Upper lobe of left lung (tissue), 6 donors: ENCODE results near the gene ABHD5. TPM values are rescaled to one million over a fixed set of nuclear protein-coding genes. Genes with fewer than 3 reads are reported as not detected.

Experiments
- ATAC-seq, 2 donors: fragments of 200-7000 bp; cut with Tn5 transposase; one replicate each; pipeline ENCODE4 v1.9.1; 2022; ENCODE audit warnings: mild to moderate bottlenecking in 2 of 2, moderate library complexity in 2 of 2; ENCODE audit not compliant: low FRiP score in 2 of 2
- DNase-seq, 2 donors: peaks; one replicate each; pipeline ENCODE4 v3.0.0-alpha.2; 2019 to 2020
- H3K27ac ChIP-seq, 4 donors: fragments of 200-600 bp; sonication (generic); one replicate each; pipeline ENCODE4 v1.5.1; 2016 to 2019
- H3K27me3 ChIP-seq, 4 donors: fragments of 200-600 bp; sonication (generic); one replicate each; pipeline ENCODE4 v1.5.1; 2017 to 2019
- H3K36me3 ChIP-seq, 4 donors: fragments of 200-600 bp; sonication (generic); one replicate each; pipeline ENCODE4 v1.5.1; 2016 to 2019
- H3K4me1 ChIP-seq, 4 donors: fragments of 200-600 bp; sonication (generic); one replicate each; pipeline ENCODE4 v1.5.1; 2018 to 2019
- H3K4me3 ChIP-seq, 4 donors: fragments of 200-600 bp; sonication (generic); one replicate each; pipeline ENCODE4 v1.5.1; 2017 to 2019; ENCODE audit warnings: mild to moderate bottlenecking in 2 of 4, moderate library complexity in 1 of 4
- H3K9me3 ChIP-seq, 4 donors: fragments of 200-600 bp; sonication (generic); one replicate each; pipeline ENCODE4 v1.5.1; 2018 to 2019
- EP300 ChIP-seq, 4 donors: sonication (generic); formaldehyde crosslinking; IDR thresholded peaks; one replicate each; pipeline ENCODE4 v1.5.1; 2017; ENCODE audit warnings: antibody characterized with exemption in 4 of 4, control low read depth in 2 of 4
- POLR2A ChIP-seq, 4 donors: fragments of 450-650 bp; IDR thresholded peaks; one replicate each; pipeline ENCODE4 v1.5.1; 2016 to 2017; ENCODE audit warnings: antibody characterized with exemption in 4 of 4, mild to moderate bottlenecking in 2 of 4
- POLR2AphosphoS5 ChIP-seq, 2 donors: sonication (generic); formaldehyde crosslinking; IDR thresholded peaks; one replicate each; pipeline ENCODE4 v1.5.1; 2017; ENCODE audit warnings: antibody characterized with exemption in 2 of 2
- WGBS, 2 donors: methylation state at CpG; one replicate each; pipeline ENCODE4 v1.1.5; 2017 to 2018; 5-methylcytosine and 5-hydroxymethylcytosine counted together
- total RNA-seq, 6 donors: library from RNA; depleted of rRNA in 4 of 6; stranded (reverse); fragments of >200 nt in 4 of 6; gene quantifications; one replicate each; pipeline versions ENCODE4 v1.1.0 to v1.2.1, GENCODE V29; 2016 to 2021
- TF ChIP-seq, protein P1 (sequence below), 6 experiments: fragments of 450-650 bp in 4 of 6; fragments of 200-600 bp in 2 of 6; sonication (generic) in 2 of 6; IDR thresholded peaks; one replicate each; pipeline ENCODE4 v1.5.1; 2016 to 2019; ENCODE audit warnings: antibody characterized with exemption in 6 of 6
- donor health status: DM: no; HTN: no; CAD: no; lungs with moderate emphysema.
- donor health status: DM: no; HTN: yes; CAD: no; lungs with severe emphysema.

ABHD5 gene
- total RNA-seq, 6 donors from 2014 or later: 35.6 to 42.6 (median 37.4) TPM

DNA sequence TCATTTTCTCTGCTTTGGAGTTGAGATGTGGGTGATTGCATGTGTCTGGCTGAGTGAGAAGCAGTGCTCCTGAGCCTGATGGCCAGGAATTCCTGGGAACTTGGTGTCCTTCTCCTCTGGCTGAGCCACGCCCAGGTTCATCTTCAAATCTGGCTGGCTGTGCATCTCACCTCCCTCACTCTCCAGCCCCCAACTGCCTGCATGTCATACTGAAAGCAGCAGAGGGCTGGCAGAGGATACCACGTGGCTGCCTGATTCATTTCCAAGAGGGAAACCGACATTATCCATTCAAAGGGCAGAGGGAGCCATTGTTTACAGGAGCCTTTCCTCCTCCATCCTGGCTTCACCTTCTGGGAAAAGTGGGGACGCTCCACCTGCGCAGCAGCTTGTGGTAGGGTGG is 57.4 kb downstream of the ABHD5 start:
- Histone ChIP-seq H3K9me3 (no peaks in the 10 kb centered on the region), H3K4me3 (no peak overlapping the region), H3K36me3 (no peaks in the 10 kb centered on the region), H3K4me1 (peaks cover 0 to 13% (median 4%) of the 10 kb centered on the region in 4 donors), H3K27me3 (no peaks in the 10 kb centered on the region), H3K27ac (peak overlapping the region in 3 of 4 donors; percentile 17 to 47 (median 45))
- no peak for DNase-seq
- 40 to 74% methylated on average over 3 to 5 of the region's 5 CpGs for whole genome bisulfite sequencing, 2 donors
- TF ChIP-seq POLR2AphosphoS5 (IDR thresholded peaks at IDR 0.05) (peak in 1 of 2 donors; percentile 42), EP300 (IDR thresholded peaks at IDR 0.05) (no peak), POLR2A (IDR thresholded peaks at IDR 0.05) (no peak)
- TF ChIP-seq, protein P1, sequence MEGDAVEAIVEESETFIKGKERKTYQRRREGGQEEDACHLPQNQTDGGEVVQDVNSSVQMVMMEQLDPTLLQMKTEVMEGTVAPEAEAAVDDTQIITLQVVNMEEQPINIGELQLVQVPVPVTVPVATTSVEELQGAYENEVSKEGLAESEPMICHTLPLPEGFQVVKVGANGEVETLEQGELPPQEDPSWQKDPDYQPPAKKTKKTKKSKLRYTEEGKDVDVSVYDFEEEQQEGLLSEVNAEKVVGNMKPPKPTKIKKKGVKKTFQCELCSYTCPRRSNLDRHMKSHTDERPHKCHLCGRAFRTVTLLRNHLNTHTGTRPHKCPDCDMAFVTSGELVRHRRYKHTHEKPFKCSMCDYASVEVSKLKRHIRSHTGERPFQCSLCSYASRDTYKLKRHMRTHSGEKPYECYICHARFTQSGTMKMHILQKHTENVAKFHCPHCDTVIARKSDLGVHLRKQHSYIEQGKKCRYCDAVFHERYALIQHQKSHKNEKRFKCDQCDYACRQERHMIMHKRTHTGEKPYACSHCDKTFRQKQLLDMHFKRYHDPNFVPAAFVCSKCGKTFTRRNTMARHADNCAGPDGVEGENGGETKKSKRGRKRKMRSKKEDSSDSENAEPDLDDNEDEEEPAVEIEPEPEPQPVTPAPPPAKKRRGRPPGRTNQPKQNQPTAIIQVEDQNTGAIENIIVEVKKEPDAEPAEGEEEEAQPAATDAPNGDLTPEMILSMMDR (IDR thresholded peaks at IDR 0.05): peak in 1 of 6 experiments; percentile 20
- ATAC-seq: no peak

DNA sequence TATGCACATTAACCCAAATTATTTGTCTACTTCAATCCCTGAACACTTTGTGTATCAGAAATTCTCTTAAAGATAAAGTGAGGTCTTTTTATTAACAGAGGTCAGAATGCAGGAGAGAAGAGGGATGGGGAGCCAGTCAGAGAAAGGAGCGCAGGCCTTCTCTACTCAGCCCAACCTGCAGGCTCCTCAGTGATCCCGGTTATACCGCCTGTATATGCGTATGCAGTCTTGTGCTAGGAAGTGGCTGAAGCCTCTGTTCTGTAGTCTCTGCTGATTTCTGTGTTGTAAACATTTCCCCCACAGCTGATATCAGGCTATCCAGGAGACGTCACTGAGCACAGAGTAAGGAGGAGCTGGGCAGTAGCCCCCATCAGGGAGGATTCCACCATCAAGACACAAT is 57.9 kb downstream of the ABHD5 start:
- H3K27me3 ChIP-seq: no peaks in the 10 kb centered on the region
- DNase-seq (no peak), ATAC-seq (no peak)
- no peak overlapping the region for H3K4me3 ChIP-seq
- no peak overlapping the region for H3K27ac ChIP-seq
- no peak for TF ChIP-seq POLR2A (IDR thresholded peaks at IDR 0.05)
- TF ChIP-seq POLR2AphosphoS5 (IDR thresholded peaks at IDR 0.05): no peak
- TF ChIP-seq EP300 (IDR thresholded peaks at IDR 0.05): no peak
- TF ChIP-seq, protein P1 (IDR thresholded peaks at IDR 0.05): no peak
- H3K9me3 ChIP-seq: no peaks in the 10 kb centered on the region
- no peaks in the 10 kb centered on the region for H3K36me3 ChIP-seq
- WGBS, 2 donors: 74 to 75% methylated on average over 5 of the region's 5 CpGs
- H3K4me1 ChIP-seq: peaks cover 4 to 13% (median 6%) of the 10 kb centered on the region in 4 donors

DNA sequence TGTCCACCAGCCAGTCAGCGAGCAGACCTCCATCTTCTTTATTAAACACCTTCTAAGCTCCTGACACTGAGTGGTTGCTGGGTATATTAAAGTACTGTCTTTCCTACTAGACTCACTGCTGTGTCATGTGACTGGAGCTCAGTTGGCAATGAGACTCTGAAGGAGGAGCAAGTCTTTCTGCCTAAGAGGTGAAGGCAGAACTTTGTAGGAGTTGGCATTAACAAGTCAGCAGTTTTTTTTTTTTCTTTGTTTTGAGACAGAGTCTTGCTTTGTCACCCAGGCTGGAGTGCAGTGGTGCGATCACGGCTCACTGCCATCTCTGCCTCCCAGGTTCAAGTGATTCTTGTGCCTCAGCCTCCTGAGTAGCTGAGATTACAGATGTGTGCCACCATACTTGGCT is 62.2 kb downstream of the ABHD5 start:
- H3K36me3 ChIP-seq: no peaks in the 10 kb centered on the region
- DNase-seq (no peak), ATAC-seq (no peak)
- WGBS, 2 donors: 92 to 100% methylated on average over 3 of the region's 3 CpGs
- H3K27ac ChIP-seq: no peak overlapping the region
- TF ChIP-seq, protein P1 (IDR thresholded peaks at IDR 0.05): no peak
- TF ChIP-seq EP300 (IDR thresholded peaks at IDR 0.05): no peak
- TF ChIP-seq POLR2AphosphoS5 (IDR thresholded peaks at IDR 0.05): no peak
- no peak for TF ChIP-seq POLR2A (IDR thresholded peaks at IDR 0.05)
- H3K9me3 ChIP-seq: no peaks in the 10 kb centered on the region
- no peak overlapping the region for H3K4me3 ChIP-seq
- H3K4me1 ChIP-seq: peaks cover 4 to 7% (median 5%) of the 10 kb centered on the region in 4 donors
- H3K27me3 ChIP-seq: no peaks in the 10 kb centered on the region

DNA sequence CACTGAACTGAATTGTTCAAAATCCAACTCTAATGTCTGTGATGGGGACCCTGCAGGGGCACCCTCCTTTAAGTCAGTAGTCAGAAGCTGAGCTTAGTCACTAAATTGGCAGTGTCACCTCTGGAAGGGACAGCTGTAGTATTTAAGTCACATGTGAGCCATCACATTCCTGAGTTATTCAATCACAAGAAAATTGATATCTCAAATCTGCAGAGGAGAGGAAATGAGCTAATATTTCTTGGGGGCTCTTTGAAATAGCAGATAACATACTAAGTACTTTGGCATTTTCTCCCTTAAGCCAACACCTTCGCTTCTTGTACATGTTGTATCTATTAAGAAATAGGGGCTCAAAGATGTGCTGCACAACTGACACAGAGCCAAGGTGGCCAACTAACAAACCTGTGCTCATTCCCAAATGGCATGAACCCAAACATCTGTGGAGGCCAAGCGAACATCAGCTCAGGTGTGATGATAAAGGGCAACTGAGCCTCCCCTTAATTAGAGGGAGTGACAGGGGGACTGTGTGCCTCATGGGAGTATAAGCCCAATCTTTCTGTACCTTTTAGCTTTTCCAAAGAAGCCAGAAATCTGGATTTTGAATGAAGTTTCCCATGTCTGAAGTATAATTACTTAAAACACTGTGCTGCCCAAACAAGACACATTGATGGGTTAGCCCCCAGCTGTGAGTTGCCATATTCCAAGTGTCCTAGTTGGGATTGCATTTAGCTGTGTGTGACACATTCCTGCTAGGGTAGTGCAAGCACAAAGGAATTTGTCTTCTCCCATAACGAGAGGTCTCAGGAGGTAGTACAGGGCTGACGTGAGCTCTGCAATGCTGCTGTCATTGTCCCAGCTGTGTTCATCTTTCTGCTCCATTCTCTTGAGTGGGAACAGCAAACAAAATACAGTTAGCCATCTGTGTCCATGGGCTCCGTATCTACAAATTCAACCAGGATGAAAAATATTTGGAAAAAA is 63.3 kb downstream of the ABHD5 start:
- peak in 1 of 2 donors; percentile 30 for ATAC-seq
- Histone ChIP-seq H3K4me3 (no peak overlapping the region), H3K9me3 (no peaks in the 10 kb centered on the region), H3K36me3 (no peaks in the 10 kb centered on the region), H3K4me1 (peaks cover 5 to 10% (median 7%) of the 10 kb centered on the region in 4 donors), H3K27me3 (no peaks in the 10 kb centered on the region), H3K27ac (no peak overlapping the region)
- TF ChIP-seq EP300 (IDR thresholded peaks at IDR 0.05) (no peak), POLR2A (IDR thresholded peaks at IDR 0.05) (no peak), POLR2AphosphoS5 (IDR thresholded peaks at IDR 0.05) (peak in 1 of 2 donors; percentile 13)
- TF ChIP-seq, protein P1 (IDR thresholded peaks at IDR 0.05): no peak
- DNase-seq: no peak
- WGBS, 2 donors: 75 to 83% methylated on average over 5 of the region's 5 CpGs
